GM10248 (cell line): ENCODE data around the gene RNF138.
"Not testable (repeated sequence)": the region's sequence is repeated elsewhere in the genome, so short reads cannot be mapped to it uniquely, and the experiment has no call there.

ENCODE experiments used
- CTCF ChIA-PET: fragments of 300-600 bp; sonication (Branson Sonifier 250); formaldehyde crosslinking; extraction: SDS; loops from one replicate; lab custom pipeline; 2021; ENCODE audit warnings: antibody characterized with exemption; lab: Yijun Ruan, JAX
- POLR2A ChIA-PET: fragments of 350-650 bp; sonication (Branson Sonifier 250); formaldehyde crosslinking; extraction: SDS; loops from one replicate; lab custom pipeline; 2020; ENCODE audit warnings: antibody characterized with exemption; lab: Yijun Ruan, JAX
- DNase-seq: peaks from one replicate; pipeline ENCODE4 v3.0.0; 2012; ENCODE audit errors: extremely low spot score
- TF ChIP-seq, protein P1 (sequence below): IDR thresholded peaks from 2 replicates; pipeline ENCODE4 v1.5.1; 2012; ENCODE audit warnings: mild to moderate bottlenecking, low read depth; ENCODE audit errors: extremely low read depth, missing control alignments, control extremely low read depth

Gene RNF138

DNA sequence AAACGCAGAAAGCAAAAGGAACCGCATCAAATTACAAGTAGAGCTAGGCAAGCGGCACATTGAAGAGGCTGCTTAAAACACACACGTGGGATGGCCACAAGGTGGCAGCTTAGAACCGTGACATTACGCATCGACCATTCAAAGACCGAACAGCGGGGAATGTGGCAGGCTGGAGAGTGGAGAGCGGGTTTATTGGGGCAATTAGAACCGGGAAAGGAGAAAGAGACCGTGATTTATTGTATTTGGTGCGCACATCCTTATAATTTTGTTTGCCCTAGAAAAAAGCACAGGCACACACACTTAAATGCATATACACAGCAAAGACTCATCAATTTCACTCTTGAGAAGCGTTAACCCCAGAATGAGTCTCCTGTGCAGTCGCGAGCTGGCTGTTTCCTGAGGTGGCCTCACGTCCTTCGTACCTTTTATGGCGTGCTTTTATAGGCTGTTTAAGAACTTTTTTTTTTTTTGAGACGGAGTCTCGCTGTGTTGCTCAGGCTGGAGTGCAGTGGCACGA, 66.5 kb downstream of the RNF138 start:
- CTCF ChIA-PET = interaction anchor here (0.7 to 10.2 kb wide), 38 partner anchors 10 to 658 kb away, joined by 3 to 98 read pairs (median 4); partner anchors contain the start of gene GAREM1

DNA sequence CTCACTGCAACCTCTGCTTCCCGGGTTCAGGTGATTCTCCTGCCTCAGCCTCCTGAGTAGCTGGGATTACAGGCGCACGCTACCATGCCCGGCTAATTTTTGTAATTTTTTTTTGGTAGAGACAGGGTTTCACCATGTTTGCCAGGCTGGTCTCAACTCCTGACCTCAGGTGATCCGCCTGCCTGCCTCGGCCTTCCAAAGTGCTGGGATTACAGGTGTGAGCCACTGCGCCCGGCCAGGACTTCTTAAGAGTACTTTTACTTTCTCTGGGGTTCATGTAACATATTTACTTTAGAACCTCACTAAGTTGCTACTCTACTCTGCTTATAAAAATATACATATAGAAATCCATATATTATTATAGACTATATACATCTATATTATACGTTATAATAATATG, 67.0 kb downstream of the RNF138 start:
- CTCF ChIA-PET = interaction anchor here (0.7 to 10.2 kb wide), 24 partner anchors 9 to 587 kb away, joined by 3 to 98 read pairs (median 4); partner anchors contain the start of gene GAREM1
- POLR2A ChIA-PET = not testable (repeated sequence)

More for the DNA sequence above, 66.5 kb downstream of the RNF138 start:
- peak; percentile 77 for DNase-seq
- TF ChIP-seq, protein P1, sequence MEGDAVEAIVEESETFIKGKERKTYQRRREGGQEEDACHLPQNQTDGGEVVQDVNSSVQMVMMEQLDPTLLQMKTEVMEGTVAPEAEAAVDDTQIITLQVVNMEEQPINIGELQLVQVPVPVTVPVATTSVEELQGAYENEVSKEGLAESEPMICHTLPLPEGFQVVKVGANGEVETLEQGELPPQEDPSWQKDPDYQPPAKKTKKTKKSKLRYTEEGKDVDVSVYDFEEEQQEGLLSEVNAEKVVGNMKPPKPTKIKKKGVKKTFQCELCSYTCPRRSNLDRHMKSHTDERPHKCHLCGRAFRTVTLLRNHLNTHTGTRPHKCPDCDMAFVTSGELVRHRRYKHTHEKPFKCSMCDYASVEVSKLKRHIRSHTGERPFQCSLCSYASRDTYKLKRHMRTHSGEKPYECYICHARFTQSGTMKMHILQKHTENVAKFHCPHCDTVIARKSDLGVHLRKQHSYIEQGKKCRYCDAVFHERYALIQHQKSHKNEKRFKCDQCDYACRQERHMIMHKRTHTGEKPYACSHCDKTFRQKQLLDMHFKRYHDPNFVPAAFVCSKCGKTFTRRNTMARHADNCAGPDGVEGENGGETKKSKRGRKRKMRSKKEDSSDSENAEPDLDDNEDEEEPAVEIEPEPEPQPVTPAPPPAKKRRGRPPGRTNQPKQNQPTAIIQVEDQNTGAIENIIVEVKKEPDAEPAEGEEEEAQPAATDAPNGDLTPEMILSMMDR = peak; percentile 88
- POLR2A ChIA-PET = no interaction called here

DNA sequence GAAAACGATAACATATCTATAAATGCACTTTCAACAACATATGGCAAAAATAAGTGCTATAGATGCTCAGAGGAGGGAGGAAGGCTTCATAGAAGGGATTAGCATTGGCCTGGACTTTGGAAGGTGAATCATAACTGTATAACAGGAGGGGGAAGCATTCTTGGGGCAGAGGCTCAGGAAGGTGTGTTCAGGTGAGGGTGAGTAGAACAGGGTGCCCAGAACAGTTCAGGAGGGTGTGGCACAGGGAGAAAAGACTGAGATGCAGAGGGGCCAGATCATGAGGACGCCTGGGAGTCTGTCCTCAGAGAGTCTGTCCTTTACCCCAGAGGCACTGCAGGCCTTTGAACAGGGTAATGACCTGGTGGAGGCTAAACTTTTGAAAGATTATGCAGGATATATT, 68.9 kb downstream of the RNF138 start:
- TF ChIP-seq, protein P1 = no peak
- DNase-seq = no peak
- POLR2A ChIA-PET = no interaction called here
- CTCF ChIA-PET = interaction anchor here (1.6 to 10.2 kb wide), 2 partner anchors 388 to 392 kb away, joined by 4 to 98 read pairs; no protein-coding TSS in a partner anchor

More for the DNA sequence above, 67.0 kb downstream of the RNF138 start:
- DNase-seq = not testable (repeated sequence)

- ChIA-PET POLR2A (no interaction called here), CTCF (interaction anchor here (1.2 to 4.0 kb wide), 2 partner anchors 9 to 10 kb away, joined by 3 to 26 read pairs; no protein-coding TSS in a partner anchor)
- TF ChIP-seq, protein P1 = no peak
Observed at GRCh38 chr18:32167980-32168730, 76.5 kb downstream of the RNF138 start.

GRCh38 chr18:32173654-32174053, 82.0 kb downstream of the RNF138 start:
- ChIA-PET CTCF (interaction anchor here (1.2 kb wide), 1 partner anchor 15 kb away, joined by 3 read pairs; no protein-coding TSS in a partner anchor), POLR2A (no interaction called here)
- no peak for DNase-seq
- TF ChIP-seq, protein P1 = no peak

More at GRCh38 chr18:32167980-32168730, 76.5 kb downstream of the RNF138 start:
- no peak for DNase-seq

DNA sequence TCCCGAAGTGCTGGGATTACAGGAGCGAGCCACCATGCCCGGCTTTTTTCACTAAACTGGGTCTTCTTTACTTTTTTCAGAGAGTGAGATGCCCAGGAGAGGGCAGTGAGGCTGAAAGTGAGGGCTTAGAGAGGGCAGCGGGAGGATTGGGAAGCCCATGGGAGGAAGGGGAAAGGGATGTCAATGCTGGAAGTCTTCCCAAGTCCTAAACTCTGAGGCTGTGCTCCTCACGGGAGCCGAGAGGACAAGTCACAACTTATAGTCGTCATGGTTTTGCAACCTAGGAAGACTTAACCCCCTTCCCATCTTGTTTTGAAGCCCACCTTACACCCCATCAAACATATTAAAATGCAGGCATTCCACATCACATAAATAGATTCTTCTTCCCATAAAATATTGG, 83.0 kb downstream of the RNF138 start:
- CTCF ChIA-PET = interaction anchor here (1.8 kb wide), 1 partner anchor 9 kb away, joined by 7 read pairs; no protein-coding TSS in a partner anchor
- TF ChIP-seq, protein P1 = no peak
- POLR2A ChIA-PET = no interaction called here
- DNase-seq = no peak
